ENCODE data around the gene SYT2. TPM values are rescaled to one million over a fixed set of nuclear protein-coding genes. Genes with fewer than 3 reads are reported as not detected.

The SYT2 gene
- total RNA-seq, 1 experiment from 2014 or later: not detected

GRCh38 chr1:202713110-202713509, 2.9 kb upstream of the SYT2 start:
- no peak overlapping the region for H2AFZ ChIP-seq (ENCODE audit: low read depth, low read length, poor library complexity, severe bottlenecking)
- ChIA-PET RAD21 (ENCODE audit: low non-redundant PET in 1 of 2, low total read pairs in 2 of 2, uncharacterized antibody in 2 of 2, unreplicated experiment in 2 of 2) (no interaction called here), CTCF (no interaction called here), POLR2A (no interaction called here)
- no peak for ATAC-seq
- no peaks in the 10 kb centered on the region for H3K9me3 ChIP-seq (ENCODE audit: control insufficient read depth in 1 of 2, insufficient read depth in 1 of 2, low read depth in 1 of 2, low read length in 2 of 2)
- DNase-seq (ENCODE audit: low read depth, low spot score): no peak
- H3K79me2 ChIP-seq (ENCODE audit: insufficient read depth, low read length): no peaks in the 10 kb centered on the region
- no peak overlapping the region for H3K9ac ChIP-seq (ENCODE audit: low read length)
- no peaks in the 10 kb centered on the region for H3K36me3 ChIP-seq (ENCODE audit: control insufficient read depth in 1 of 2, insufficient read depth in 2 of 2, low read length in 2 of 2)
- no peaks in the 10 kb centered on the region for H4K20me1 ChIP-seq (ENCODE audit: insufficient read depth)
- H3K4me3 ChIP-seq (replicated peaks in 1 of 2; ENCODE audit: low read depth in 1 of 2, low read length in 2 of 2): no peak overlapping the region
- H3K9me2 ChIP-seq (ENCODE audit: insufficient read depth): no peaks in the 10 kb centered on the region
- TF ChIP-seq, protein P1, sequence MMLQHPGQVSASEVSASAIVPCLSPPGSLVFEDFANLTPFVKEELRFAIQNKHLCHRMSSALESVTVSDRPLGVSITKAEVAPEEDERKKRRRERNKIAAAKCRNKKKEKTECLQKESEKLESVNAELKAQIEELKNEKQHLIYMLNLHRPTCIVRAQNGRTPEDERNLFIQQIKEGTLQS (IDR thresholded peaks at IDR 0.05): no peak
- TF ChIP-seq ZBTB33 (IDR thresholded peaks at IDR 0.05; ENCODE audit: extremely low read depth, insufficient replicate concordance, low read length) (no peak), CBX3 (IDR thresholded peaks at IDR 0.05; ENCODE audit: low read depth) (no peak), FOSL1 (IDR thresholded peaks at IDR 0.05; ENCODE audit: low read depth) (no peak)
- TF ChIP-seq, protein P2, sequence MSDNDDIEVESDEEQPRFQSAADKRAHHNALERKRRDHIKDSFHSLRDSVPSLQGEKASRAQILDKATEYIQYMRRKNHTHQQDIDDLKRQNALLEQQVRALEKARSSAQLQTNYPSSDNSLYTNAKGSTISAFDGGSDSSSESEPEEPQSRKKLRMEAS (IDR thresholded peaks at IDR 0.05): no peak
- BruUV-seq (replicated peaks): no TSS peak
- H3K27me3 ChIP-seq (ENCODE audit: insufficient read depth, low read length): peaks cover 31% of the 10 kb centered on the region
- no peak overlapping the region for H3K27ac ChIP-seq (ENCODE audit: low read depth, low read length)
- H3K4me2 ChIP-seq (ENCODE audit: low read length): no peak overlapping the region
- H3K4me1 ChIP-seq (ENCODE audit: control insufficient read depth in 1 of 2, insufficient read depth in 2 of 2, low read length in 2 of 2): no peaks in the 10 kb centered on the region
- intact Hi-C loops (cut with micrococcal nuclease): loop anchor here (10.0 kb wide), 1 partner anchor 208 kb away; no protein-coding TSS in a partner anchor

GRCh38 chr1:202711949-202712635, 1.8 kb upstream of the SYT2 start:
- intact Hi-C loops (cut with micrococcal nuclease): loop anchor here (10.0 kb wide), 1 partner anchor 207 kb away; no protein-coding TSS in a partner anchor
- H3K27me3 ChIP-seq (ENCODE audit: insufficient read depth, low read length): peaks cover 42% of the 10 kb centered on the region
- POLR2A ChIA-PET: no interaction called here

More at GRCh38 chr1:202711949-202712635, 1.8 kb upstream of the SYT2 start:
- Histone ChIP-seq H3K27ac (ENCODE audit: low read depth, low read length) (no peak overlapping the region), H3K4me2 (ENCODE audit: low read length) (no peak overlapping the region), H3K9ac (ENCODE audit: low read length) (no peak overlapping the region), H3K36me3 (ENCODE audit: control insufficient read depth in 1 of 2, insufficient read depth in 2 of 2, low read length in 2 of 2) (no peaks in the 10 kb centered on the region), H4K20me1 (ENCODE audit: insufficient read depth) (no peaks in the 10 kb centered on the region), H3K4me1 (ENCODE audit: control insufficient read depth in 1 of 2, insufficient read depth in 2 of 2, low read length in 2 of 2) (no peaks in the 10 kb centered on the region), H2AFZ (ENCODE audit: low read depth, low read length, poor library complexity, severe bottlenecking) (no peak overlapping the region), H3K79me2 (ENCODE audit: insufficient read depth, low read length) (no peaks in the 10 kb centered on the region), H3K4me3 (replicated peaks in 1 of 2; ENCODE audit: low read depth in 1 of 2, low read length in 2 of 2) (no peak overlapping the region), H3K9me3 (ENCODE audit: control insufficient read depth in 1 of 2, insufficient read depth in 1 of 2, low read depth in 1 of 2, low read length in 2 of 2) (no peaks in the 10 kb centered on the region), H3K9me2 (ENCODE audit: insufficient read depth) (no peaks in the 10 kb centered on the region)
- no TSS peak for BruUV-seq (replicated peaks)
- DNase-seq (ENCODE audit: low read depth, low spot score) (no peak), ATAC-seq (no peak)
- TF ChIP-seq TCF7L2 (IDR thresholded peaks at IDR 0.05; ENCODE audit: borderline replicate concordance, extremely low read depth, insufficient read depth, insufficient read length): no peak
- TF ChIP-seq SP1 (IDR thresholded peaks at IDR 0.05; ENCODE audit: low read depth): no peak
- RAD21 ChIA-PET (ENCODE audit: low non-redundant PET in 1 of 2, low total read pairs in 2 of 2, uncharacterized antibody in 2 of 2, unreplicated experiment in 2 of 2): no interaction called here
- CTCF ChIA-PET: no interaction called here
